GM21717 (cell line): ENCODE measurements around the gene EIF3B.
"Not testable (repeated sequence)": the region's sequence is repeated elsewhere in the genome, so short reads cannot be mapped to it uniquely, and the experiment has no call there.

ENCODE experiments used
- ATAC-seq: cut with Tn5 transposase; IDR thresholded peaks from one replicate; pipeline ENCODE4 v1.9.1; 2021; ENCODE audit warnings: mild to moderate bottlenecking, moderate library complexity; ENCODE audit not compliant: unreplicated experiment

EIF3B gene

DNA sequence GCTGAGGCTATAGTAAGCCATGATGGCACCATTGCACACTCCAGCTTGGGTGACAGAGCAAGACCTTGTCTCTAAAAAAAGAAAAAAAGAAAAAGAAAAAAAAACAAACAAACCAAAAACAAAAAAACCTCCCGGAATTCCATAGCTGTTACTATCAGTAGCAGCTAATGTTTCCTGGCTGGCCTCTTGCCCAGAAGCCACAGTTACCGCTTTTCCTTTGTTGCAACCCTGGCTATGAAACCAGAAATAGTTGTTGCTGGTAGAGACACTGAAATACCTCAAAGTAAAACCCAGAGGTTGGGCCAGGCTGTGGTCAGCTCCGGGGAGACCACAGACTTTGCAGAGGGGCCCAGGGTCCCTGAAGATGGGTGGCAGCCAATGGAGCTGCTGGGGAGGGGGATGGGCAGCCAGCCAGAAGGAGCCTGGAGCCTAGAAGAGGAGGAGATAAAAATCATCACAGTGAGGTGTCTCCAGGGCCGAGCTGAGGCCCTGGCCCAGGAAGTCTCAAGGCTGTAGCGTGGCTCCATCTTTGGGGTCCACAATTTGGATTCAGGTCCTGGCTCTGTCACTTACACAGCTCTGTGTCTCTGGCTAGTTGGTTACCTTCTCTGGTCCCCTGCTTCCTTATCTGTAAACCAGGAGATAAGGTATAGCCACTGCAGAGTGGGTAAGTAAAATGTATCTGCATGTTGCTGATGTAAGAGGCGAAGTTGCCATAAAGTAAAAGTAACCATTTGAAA lies 45.4 kb downstream of the EIF3B start:
- no peak for ATAC-seq

DNA sequence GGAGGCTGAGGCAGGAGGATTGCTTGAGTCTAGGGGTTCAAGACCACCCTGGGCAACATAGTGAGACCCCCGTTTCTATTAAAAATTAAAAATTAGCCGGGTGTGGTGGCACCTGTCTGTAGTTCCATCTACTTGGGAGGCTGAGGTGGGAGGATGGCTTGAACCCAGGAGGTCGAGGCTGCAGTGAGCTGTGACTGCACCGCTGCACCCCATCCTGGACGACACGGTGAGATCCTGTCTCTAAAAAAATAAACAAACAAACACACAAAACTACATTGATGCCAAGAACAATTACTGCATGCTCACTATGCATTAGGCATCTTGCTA lies 48.0 kb downstream of the EIF3B start:
- no peak for ATAC-seq

DNA sequence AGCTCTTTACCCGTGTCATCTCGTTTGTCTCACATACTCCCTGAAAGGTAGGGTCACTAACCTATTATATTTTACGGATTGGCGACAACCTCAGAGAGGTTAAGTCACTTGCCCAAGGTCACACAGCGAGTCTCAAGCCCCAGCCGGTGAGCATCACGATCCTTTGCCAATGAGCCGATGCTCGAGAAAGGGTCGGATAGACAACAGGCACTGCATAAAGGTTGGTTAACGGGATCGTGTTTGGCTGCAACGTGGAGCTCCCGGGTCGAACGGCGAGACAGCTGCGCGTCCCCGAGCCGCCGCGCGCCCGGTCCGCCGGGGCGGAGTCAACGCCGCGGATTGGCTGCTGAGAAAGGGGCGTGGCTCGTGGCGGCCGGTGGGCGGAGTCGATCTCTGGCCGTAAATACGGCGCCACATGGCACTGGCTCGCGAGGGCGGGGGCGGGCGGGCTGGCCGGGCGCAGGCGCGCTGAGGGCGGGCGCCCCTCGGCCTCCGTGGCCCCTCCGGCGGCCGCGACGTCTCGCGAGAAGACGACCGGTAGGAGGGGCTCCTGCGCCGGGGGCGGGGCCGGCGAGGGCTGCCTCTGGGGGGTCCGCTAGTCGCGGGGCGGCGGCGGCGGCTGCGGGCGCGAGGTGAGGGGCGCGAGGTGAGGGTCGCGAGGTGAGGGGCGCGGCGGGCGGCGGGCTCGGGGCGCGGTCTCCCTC lies 48.5 kb downstream of the EIF3B start, which contains the start of gene CHST12:
Gene CHST12 (plus strand): TSS at position 598 of the 704 bp plus-strand sequence. CDS start 29,029 bp downstream, outside the sequence.
- peak; percentile 27 for ATAC-seq

DNA sequence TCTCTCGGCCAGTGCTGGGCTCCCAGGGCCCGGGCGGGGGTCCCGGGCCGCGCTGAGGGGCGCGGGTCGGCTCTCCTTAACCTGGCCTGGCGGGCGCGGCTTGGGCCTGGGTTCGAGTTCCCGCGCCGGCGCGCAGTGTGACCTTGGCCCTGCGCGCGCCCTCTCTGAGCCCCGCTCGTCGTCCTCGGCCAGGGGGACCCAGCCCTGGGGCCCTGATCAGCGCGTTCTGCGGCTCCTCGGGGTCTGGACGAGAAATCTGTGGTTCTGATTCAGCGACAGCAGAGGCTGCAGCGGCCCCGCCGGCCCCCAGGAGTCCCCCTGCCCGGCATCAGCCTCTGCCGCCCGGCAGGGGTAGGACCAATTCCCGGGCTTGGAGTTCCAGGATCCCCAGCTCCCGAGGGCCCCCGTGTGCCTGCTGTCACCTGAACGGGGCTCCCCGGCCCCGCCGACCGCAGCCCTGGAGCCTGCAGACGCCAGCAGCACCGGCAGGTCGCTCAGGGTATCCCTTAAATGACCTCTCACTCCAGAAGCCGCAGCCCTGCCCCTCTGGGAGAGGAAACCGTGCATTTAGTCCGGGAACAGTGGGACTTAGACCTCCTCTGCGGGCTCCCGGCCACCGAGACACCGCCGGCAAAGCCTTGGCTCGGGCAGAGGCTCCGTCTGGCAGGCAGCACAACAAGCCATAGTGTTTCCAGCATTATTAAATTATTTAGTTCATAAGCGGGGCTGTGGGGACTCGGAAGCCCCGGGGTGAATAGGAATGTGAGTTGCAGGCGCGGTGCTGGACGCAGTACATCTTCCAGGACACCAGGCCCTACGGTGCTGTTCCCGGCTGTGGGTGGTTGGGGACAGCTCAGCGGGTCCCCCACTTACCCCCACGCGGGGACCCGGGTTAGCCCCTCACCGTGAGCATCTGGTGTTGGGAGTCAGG lies 49.4 kb downstream of the EIF3B start:
- ATAC-seq, result peak; percentile 6

DNA sequence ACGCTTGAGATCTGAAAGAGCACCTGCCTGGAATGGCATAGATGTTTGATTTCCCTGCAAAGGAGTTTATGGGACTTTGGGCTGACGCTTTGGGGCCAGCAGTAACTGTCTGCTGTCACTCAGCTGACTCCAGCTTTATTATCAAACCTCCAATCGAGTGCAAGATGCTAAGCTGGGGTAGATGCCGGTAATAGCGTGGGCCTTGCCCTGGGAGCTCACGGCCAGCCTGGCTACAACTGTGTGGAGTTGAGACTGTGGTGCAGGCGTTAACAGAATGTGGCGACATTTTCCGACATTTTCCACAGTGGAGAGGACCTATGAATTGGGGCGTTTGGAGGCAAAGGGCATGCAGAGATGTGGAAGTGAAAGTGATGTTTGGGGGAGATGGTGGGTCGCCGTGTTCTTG lies 50.1 kb downstream of the EIF3B start:
- ATAC-seq, result no peak

DNA sequence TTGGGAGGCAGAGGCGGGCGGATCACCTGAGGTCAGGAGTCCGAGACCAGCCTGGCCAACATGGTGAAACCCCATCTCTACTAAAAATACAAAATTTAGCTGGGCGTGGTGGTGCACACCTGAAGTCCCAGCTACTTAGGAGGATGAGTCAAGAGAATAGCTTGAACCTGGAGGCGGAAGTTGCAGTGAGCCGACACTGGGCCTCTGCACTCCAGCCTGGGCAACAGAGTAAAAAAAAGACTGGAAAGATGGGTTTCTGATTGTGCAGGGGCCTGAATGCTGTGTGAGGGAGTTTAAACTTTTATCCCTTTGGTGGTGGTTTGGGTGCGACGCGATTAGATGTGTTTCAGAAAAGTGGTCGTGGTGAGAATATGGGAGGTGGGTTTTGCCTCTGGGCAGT lies 50.6 kb downstream of the EIF3B start:
- ATAC-seq, result no peak

DNA sequence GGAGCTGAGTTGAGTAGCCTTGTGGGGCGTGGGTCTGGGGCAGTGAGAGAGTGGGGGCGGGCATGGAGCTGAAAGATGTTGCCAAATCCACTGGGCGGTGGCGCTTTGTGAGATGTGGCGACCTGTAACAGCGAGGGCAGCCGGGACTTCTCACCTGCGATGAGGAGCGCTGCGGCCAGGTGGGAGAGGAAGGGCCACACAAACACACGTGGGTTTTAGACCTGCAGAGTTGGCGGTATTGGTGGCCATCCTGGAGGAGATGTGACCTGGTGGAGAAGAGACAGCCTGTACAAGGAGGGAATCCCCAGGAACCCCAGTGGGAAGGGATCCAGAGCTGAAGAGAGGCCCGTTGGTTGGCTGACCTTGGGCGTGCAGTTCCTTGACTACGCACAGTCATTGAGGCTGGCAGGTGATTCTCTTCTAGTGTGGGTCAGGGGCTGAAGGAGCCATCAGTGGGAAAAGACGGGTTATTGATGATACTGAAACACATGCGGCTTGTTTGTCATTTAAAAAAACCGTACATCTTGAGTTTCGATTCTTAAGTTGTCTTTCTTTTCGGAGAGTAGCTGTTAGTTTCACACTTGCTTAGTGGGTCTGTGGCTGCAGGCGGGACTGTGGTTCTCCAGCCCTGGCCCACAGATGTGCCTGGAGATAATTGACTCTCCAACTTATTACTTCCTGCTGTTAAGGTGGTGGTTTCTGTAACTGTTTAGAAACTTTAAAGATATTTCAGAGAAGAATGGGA lies 51.1 kb downstream of the EIF3B start:
- ATAC-seq, result peak; percentile 44

DNA sequence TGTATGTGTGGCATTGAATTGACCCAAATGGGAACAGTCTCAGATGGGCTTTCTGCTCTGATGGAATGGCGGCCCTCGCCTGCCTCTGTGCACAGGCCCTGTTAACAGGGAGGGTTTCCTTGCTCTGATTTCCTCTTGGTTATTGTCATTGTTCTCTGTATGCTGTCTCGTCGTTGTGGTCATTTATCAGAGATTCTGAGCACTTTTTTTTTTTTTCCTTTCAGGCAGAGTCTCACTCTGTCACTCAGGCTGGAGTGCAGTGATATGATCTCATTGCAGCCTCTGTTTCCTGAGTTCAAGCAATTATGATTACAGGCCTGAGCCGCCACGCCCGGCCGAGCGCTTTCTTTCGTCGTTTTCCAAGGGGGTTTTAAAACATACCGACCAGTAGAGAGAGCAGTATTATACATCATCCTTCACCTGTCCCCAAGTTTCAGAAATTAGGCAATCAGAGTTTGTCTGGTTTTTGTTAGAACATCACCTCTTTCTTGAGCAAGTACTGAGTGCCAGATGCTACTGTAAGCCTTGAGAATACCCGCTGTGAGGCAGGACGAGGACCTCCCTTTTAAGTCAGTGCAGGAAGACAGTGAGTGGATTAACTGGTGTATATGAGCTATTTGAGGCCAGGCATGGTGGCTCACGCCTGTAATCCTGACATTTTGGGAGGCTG lies 55.3 kb downstream of the EIF3B start:
- ATAC-seq, result no peak

DNA sequence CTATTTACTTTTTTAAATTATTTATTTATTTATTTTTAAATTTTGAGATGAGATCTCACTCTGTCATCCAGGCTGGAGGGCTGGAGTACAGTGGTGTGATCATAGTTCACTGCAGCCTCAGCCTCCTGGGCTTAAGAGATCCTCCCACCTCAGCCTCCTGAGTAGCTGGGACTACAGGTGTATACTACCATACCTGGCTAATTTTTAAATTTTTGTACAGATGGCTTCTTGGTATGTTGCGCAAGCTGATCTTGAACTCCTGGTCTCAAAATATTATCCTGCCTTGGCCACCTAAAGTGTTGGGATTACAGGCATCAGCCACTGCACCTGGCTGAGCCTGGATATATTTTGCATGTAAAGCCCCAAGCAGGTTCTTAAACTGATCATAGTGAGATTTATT lies 56.4 kb downstream of the EIF3B start:
- ATAC-seq, result no peak

DNA sequence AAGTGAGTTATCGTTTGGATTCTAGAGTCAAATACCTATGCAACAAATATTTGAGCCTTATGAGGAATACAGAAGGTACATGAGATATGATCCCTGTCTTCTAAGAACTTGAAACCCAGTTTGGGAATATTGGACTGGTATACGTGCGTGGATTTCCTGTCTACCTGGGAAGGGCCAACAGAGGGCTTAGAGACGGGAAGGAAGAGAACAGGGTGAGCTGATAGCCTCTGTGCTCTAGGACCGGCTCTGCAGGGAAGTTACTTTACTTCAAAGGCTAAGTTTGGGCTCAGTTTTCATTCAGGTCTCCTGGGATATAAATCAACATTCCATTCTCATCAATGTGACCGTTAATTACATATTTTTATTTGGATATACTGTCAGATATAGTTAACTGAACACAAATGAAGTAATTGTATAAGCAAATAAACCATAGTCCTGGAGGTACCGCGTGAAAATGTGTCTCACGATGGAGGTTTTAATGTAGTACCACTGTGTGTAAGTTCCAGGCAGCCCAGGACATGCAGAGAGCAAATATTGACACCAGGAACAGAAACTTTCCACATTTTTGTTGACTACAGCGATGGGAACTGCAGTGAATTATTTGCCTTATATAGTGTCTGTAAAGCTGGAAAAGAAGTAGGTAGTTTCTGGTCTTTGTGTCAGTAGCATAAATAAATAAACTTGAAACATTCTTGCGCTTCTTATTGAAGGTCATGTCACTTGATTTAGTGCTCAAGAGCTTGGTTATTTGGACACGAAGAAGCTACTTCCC lies 57.4 kb downstream of the EIF3B start:
- ATAC-seq, result no peak

DNA sequence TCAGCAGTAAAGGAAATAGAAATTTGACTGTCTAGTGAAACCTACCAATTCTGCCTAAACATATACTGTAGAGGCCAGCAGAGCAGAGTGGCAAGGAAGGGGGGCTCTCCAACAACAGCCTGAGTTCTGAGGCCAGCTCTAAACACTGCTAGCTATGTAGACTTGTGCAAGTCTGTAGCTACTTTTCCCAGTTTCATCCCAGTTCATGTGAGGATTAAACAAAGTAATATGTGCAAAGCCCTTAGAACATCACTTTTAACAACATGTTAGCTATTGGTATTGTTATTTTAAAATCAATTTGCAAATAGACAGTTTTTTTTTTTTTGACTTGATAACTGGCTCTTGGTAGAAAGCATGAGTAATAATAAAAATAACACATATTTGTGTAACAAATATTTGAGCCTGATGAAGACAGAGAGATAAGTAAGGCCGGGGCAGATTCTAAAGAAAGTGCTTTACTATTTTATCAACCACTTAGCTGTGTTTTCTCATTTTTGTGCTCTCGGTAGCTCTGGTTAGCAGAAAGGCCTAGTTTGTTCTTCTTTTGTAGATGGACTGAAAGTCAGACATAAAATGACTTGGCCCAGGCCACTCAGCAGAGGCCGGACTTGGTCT lies 58.1 kb downstream of the EIF3B start:
- ATAC-seq, result no peak

DNA sequence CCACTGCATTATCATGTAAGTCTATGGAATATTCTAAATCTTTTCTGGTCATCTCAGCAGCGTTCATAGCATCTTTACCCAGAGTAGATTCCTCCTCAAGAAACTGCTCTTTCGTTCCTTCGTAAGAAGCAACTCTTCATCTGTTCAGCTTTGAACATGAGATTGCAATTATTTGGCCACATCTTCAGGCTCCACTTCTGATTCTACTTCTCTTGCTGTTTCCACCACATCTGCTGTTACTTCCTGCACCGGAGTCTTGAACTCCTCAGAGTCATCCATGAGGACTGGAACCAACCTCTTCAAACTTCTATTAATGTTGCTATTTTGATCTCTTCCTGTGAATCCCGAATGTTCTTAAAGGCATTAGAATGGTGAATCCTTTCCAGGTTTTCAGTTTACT lies 61.4 kb downstream of the EIF3B start:
- ATAC-seq, result no peak

DNA sequence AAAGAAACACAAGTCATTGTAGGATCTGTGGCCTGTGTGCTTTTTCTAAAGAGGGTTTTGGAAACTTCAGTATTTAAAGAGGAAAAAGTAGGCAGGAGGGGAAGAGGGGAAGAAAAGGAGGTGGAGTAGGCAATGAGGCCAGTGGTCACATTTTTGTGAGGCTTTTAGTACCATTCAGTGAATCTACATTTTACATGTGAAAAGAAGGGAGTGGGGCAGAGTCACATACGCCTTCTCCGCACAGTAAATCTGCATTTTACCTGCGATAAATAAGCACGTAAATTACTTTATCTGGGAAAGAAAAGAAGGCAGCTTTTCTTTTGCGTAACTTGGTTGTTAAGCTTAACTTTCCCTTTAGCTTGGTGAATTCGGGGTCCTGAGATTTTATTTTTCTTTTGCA lies 62.0 kb downstream of the EIF3B start:
- no peak for ATAC-seq

DNA sequence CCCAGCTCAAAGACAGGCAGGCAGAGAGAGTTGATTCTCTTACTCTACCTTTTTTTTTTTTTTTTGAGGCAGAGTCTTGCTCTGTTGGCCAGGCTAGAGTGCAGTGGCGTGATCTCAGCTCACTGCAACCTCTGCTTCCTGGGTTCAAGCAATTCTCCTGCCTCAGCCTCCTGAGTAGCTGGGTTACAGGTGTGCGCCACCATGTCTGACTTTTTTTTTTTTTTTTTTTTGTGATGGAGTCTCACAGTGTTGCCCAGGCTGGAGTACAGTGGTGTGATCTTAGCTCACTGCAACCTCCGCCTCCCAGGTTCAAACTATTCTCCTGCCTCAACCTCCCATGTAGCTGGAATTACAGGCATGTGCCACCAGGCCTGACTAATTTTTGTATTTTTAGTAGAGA lies 62.6 kb downstream of the EIF3B start:
- ATAC-seq, result not testable (repeated sequence)

DNA sequence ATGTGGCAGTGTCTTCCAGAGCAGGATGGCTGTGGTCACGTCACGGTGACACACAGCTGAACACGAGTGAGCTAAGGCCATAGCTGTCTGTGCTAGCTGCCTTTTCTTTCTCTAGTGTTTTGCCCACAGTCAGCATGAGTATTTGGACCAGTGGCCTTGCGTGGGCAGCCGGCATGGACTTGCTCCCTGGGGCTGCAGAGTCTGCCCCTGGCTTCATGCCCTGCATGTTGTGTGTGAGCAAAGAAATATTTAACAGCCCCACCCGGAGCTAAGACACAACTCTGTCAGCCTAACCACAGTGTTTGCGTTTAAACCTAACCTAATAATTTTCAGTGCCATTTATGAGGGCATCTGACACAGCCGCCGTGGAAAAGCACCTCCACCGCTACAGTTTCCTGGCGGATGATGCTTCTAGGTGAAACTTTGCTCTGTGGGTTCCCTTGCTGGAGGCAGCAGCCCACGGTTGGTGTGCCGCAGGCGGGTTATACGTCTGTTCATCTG lies 63.4 kb downstream of the EIF3B start:
- ATAC-seq, result no peak

DNA sequence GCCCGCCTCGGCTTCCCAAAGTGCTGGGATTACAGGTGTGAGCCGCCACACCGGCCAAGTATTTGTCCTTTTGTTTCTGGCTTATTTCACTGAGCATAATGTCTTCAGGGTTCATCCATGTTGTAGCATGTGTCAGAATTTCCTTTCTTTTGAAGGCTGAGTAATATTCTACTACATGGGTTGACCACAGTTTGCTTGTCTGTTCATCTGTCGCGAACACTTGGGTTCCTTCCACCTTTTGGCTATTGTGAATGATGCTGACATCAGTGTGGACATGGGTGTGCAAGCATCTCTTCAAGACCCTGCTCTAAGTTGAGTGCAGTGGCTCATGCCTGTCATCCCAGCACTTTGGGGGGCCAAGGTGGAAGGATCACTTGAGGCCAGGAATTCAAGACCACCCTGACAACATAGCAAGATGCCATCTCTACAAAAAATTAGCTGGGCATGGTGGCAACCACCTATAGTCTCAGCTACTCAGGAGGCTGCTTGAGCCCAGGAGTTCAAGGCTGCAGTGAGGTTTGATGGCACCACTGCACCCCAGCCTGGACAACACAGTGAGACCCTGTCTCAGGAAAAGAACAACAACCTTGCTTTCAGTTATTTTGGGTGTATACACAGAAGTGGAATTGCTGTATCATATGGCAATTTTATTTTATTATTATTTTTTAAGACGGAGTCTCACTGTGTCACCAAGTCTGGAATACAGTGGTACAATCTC lies 65.7 kb downstream of the EIF3B start:
- no peak for ATAC-seq

DNA sequence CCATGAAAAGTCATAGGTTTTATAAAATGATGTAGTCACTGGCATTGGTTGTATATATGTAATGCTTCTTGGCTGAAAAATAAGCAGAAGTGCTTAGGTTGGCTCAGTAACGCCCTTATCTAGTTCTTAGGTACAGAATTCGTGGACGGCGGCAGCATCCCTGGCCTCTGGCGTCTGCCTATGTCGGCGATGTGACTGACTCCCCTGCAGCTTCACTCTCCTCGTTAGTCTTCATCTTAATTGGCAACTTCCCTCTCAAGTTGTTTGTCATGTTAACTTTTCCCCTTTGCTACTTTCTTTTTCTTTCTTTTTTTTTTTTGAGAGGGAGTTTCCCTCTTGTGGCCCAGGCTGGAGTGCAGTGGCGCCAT lies 67.3 kb downstream of the EIF3B start:
- no peak for ATAC-seq

DNA sequence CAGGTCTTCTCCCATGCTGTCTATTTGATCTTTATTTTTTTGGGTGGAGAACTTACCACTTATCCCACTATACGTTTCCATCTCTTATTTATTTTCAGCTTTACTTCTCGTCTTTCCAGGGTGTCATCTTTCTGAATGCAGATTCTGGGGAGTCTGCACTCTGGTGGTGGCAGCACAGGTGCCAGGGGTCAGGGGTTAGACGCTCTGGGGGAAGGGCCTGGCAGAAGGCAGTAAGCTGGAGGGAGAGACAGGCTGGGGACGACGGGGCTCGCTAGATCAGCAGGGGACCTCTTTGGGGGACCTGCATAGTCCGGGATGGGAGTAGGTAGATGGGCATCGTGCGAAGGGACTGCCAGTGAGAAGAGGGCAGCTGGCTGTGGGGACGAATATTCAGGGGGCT lies 71.1 kb downstream of the EIF3B start:
- ATAC-seq, result no peak
